Caki2 (cell line): Measurements from ENCODE around the gene NPAS1. TPM values are rescaled to one million over a fixed set of nuclear protein-coding genes. Genes with fewer than 3 reads are reported as not detected.

Experiments used
- DNase-seq: peaks from one replicate; pipeline ENCODE4 v3.0.0-alpha.2; 2015; ENCODE audit warnings: low read depth
- in situ Hi-C: cut with HindIII; loops from 2 replicates; pipeline ENCODE4 v1.10.0; 2016; ENCODE audit warnings: low sequenced_read_pairs, low pct_unique_long_range_greater_than_20kb, mixed read lengths
- total RNA-seq: library from RNA; depleted of rRNA; stranded (reverse); fragments of >200 nt; shearing (Covaris generic); gene quantifications from 2 replicates; pipeline ENCODE4 v1.2.3, GENCODE V29; 2014; ENCODE audit warnings: low replicate concordance; rRNA removed

NPAS1 gene
- 2.8 and 3.1 TPM in 2 replicates for total RNA-seq

GRCh38 chr19:47019431-47020041 lies at the start of gene NPAS1:
TSS of gene NPAS1 (plus strand) at chr19:47019837. CDS start at chr19:47021048, 1,211 bp downstream.
- DNase-seq: no peak
- in situ Hi-C loops: no loop called here

GRCh38 chr19:46970815-46971214 lies 48.8 kb upstream of the NPAS1 start:
- in situ Hi-C loops: no loop called here
- peak; percentile 99 for DNase-seq

- DNase-seq: no peak
- in situ Hi-C loops: no loop called here
Measured at GRCh38 chr19:46972311-46972710, 47.3 kb upstream of the NPAS1 start.

- no peak for DNase-seq
- in situ Hi-C loops: no loop called here
Measured at GRCh38 chr19:46974181-46974580, 45.5 kb upstream of the NPAS1 start.

- in situ Hi-C loops: no loop called here
- DNase-seq: peak; percentile 47
Measured at GRCh38 chr19:46975011-46975924, 44.4 kb upstream of the NPAS1 start.

GRCh38 chr19:46975925-46976782 lies 43.5 kb upstream of the NPAS1 start:
- in situ Hi-C loops: no loop called here
- DNase-seq: peak; percentile 95

GRCh38 chr19:46976845-46977320 lies 42.8 kb upstream of the NPAS1 start:
- in situ Hi-C loops: no loop called here
- peak; percentile 98 for DNase-seq

GRCh38 chr19:46977548-46977947 lies 42.1 kb upstream of the NPAS1 start:
- in situ Hi-C loops: no loop called here
- DNase-seq: no peak

GRCh38 chr19:46978171-46978869 lies 41.3 kb upstream of the NPAS1 start:
- in situ Hi-C loops: no loop called here
- DNase-seq: peak; percentile 50

- in situ Hi-C loops: no loop called here
- DNase-seq: peak; percentile 47
Measured at GRCh38 chr19:46979126-46980105, 40.2 kb upstream of the NPAS1 start.

GRCh38 chr19:46980761-46981160 lies 38.9 kb upstream of the NPAS1 start:
- no peak for DNase-seq
- in situ Hi-C loops: no loop called here

- no peak for DNase-seq
- in situ Hi-C loops: no loop called here
Measured at GRCh38 chr19:46981286-46981945, 38.2 kb upstream of the NPAS1 start.

- in situ Hi-C loops: no loop called here
- DNase-seq: no peak
Measured at GRCh38 chr19:46983097-46983496, 36.5 kb upstream of the NPAS1 start.

GRCh38 chr19:46984077-46985010 lies 35.3 kb upstream of the NPAS1 start:
- DNase-seq: peak; percentile 76
- in situ Hi-C loops: no loop called here
